Ascending aorta (tissue), 2 donors: ENCODE results near the gene JAG2. TPM values are rescaled to one million over a fixed set of nuclear protein-coding genes. Genes with fewer than 3 reads are reported as not detected.

Experiments
- DNase-seq, 2 donors: peaks; one replicate each; pipeline ENCODE4 v3.0.0-alpha.2; 2019; ENCODE audit warnings: low spot score in 2 of 2
- H3K27ac ChIP-seq, 2 donors: fragments of 200-600 bp; sonication (generic); one replicate each; pipeline ENCODE4 v1.5.1; 2016 to 2017; ENCODE audit warnings: mild to moderate bottlenecking in 1 of 2
- H3K27me3 ChIP-seq: fragments of 200-600 bp; sonication (generic); one replicate; pipeline ENCODE4 v1.5.1; 2017
- H3K36me3 ChIP-seq, 2 donors: fragments of 200-600 bp; sonication (generic); one replicate each; pipeline ENCODE4 v1.5.1; 2016
- H3K4me1 ChIP-seq, 2 donors: fragments of 200-600 bp; sonication (generic); one replicate each; pipeline ENCODE4 v1.5.1; 2016 to 2017; ENCODE audit warnings: mild to moderate bottlenecking in 1 of 2
- H3K4me3 ChIP-seq, 2 donors: fragments of 200-600 bp; sonication (generic); one replicate each; pipeline ENCODE4 v1.5.1; 2016 to 2017; ENCODE audit warnings: mild to moderate bottlenecking in 1 of 2
- H3K9me3 ChIP-seq, 2 donors: fragments of 200-600 bp; sonication (generic); one replicate each; pipeline ENCODE4 v1.5.1; 2016
- intact Hi-C: fragments of 100-400 bp; cut with DNase I; formaldehyde crosslinking; loops from one replicate; pipeline ENCODE4 v1.15.1; 2023
- total RNA-seq: library from RNA; depleted of rRNA; stranded (reverse); fragments of >200 nt; gene quantifications from one replicate; pipeline ENCODE4 v1.1.0, GENCODE V29; 2016
- TF ChIP-seq, protein P1 (sequence below), 3 experiments: fragments of 200-600 bp in 2 of 3; fragments of 450-650 bp in 1 of 3; sonication (generic) in 2 of 3; IDR thresholded peaks; one replicate each; pipeline ENCODE4 v1.5.1; 2016 to 2019; ENCODE audit warnings: antibody characterized with exemption in 3 of 3, mild to moderate bottlenecking in 1 of 3, moderate library complexity in 1 of 3

The JAG2 gene
- total RNA-seq, 1 donor from 2014 or later, result 35.5 TPM

DNA sequence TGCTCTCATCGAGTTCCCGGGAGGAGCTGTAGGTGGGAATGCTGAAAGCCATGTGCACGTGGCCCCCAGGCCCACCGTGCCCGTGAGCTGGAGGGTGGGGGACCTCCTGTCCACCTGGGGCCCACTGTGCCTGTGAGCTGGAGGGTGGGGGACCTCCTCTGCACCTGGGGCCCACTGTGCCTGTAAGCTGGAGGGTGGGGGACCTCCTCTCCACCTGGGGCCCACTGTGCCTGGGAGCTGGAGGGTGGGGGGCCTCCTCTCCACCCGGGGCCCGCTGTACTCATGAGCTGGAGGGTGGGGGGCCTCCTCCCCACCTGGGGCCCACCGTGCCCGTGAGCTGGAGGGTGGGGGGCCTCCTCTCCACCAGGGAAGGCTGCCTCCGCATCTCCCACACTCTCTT, 26.5 kb upstream of the JAG2 start:
- Histone ChIP-seq H3K4me1 (peaks cover 0 to 11% of the 10 kb centered on the region in 2 donors), H3K4me3 (no peak overlapping the region), H3K36me3 (no peaks in the 10 kb centered on the region), H3K27me3 (peaks cover 8% of the 10 kb centered on the region), H3K9me3 (no peaks in the 10 kb centered on the region), H3K27ac (no peak overlapping the region)
- TF ChIP-seq, protein P1, sequence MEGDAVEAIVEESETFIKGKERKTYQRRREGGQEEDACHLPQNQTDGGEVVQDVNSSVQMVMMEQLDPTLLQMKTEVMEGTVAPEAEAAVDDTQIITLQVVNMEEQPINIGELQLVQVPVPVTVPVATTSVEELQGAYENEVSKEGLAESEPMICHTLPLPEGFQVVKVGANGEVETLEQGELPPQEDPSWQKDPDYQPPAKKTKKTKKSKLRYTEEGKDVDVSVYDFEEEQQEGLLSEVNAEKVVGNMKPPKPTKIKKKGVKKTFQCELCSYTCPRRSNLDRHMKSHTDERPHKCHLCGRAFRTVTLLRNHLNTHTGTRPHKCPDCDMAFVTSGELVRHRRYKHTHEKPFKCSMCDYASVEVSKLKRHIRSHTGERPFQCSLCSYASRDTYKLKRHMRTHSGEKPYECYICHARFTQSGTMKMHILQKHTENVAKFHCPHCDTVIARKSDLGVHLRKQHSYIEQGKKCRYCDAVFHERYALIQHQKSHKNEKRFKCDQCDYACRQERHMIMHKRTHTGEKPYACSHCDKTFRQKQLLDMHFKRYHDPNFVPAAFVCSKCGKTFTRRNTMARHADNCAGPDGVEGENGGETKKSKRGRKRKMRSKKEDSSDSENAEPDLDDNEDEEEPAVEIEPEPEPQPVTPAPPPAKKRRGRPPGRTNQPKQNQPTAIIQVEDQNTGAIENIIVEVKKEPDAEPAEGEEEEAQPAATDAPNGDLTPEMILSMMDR (IDR thresholded peaks at IDR 0.05), result no peak
- intact Hi-C loops, result no loop called here
- DNase-seq, result no peak

DNA sequence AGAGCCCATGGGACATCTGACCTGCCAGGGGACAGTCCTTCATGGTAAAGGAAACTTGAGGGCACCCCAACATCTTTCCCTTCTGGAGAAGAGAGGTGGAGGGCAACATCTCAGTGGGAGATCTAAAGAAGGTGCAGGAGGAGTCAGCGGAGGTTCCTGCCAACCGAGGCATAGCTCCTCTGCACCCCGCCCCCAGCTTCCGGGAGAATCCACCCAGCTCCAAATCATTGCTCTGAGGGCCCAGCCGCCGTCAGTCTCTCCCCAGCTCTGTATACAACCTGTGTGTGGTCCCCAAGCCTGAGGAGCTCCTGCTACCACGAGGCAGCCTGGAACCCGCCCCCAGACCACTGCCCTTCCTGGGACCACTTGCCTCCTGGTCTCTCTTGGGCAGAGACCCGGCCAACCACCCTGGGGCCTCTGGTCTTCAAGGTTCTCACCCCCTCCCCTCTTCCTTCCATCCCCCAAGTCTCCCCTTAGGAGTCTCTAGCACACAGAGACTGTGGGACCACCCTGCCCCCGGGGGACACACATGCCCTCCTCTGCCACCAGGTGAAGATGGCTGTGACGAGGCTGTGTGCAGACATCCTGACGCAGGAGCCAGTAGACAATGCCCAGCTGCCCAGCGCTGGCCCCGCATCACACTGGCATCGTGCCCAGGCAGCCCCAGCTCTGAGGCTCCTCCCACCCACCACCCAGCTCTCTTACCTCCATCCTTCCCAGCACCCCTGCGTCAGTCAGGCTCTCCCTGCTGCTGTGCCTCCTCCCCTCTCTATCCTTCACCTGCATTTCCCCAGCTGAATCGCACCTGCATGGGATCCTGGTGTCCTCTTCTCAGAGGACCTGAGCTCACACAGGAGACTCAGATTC, 25.6 kb upstream of the JAG2 start:
- intact Hi-C loops, result no loop called here
- H3K27me3 ChIP-seq, result peaks cover under 1% of the 10 kb centered on the region
- H3K4me1 ChIP-seq, result peaks cover 0 to 11% of the 10 kb centered on the region in 2 donors
- H3K9me3 ChIP-seq, result no peaks in the 10 kb centered on the region
- no peak overlapping the region for H3K4me3 ChIP-seq
- H3K27ac ChIP-seq, result no peak overlapping the region
- DNase-seq, result no peak
- TF ChIP-seq, protein P1 (IDR thresholded peaks at IDR 0.05), result no peak
- H3K36me3 ChIP-seq, result no peaks in the 10 kb centered on the region

DNA sequence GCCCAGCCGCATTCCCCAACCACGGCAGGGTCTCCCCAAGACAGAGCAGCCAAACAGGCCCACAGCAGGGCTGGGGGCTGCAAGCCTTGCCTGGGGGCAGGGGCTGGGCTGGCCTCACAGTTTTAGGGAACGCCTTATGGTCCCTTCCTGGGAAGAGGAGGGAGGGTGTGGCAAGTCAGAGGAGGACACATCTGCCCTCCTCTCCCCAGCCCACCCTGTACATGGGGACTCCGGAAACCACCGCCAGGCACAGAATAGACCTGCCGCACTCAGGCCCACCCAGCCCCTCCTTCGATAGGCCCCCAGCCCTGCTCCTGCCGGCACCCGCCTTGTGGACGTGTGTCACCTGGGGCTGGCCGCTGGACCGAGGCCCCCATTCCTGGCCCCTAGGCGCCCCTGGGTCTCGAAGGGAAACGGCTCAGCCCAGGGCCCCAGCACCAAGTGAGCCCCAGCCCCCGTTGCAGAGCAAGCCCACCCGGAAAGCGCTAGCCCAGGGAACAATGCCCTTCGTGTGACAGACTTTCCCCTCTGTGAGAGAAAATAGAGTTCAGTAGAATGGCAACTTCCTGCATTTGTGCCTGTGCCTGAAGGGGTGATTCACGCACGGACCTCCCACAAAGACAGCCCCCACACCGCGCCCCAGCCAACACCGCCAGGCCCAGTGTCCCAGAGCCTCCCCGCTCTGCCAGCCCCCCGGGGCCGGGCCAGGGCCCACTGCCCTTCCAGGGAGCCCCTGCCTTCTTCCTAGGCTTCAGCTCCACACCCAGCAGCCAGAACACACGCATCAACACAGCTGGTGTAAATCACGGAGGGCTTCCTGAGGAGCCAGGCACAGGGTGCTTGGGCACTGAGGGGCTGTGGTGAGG, 24.5 kb upstream of the JAG2 start:
- TF ChIP-seq, protein P1 (IDR thresholded peaks at IDR 0.05), result no peak
- Histone ChIP-seq H3K27me3 (no peaks in the 10 kb centered on the region), H3K27ac (no peak overlapping the region), H3K4me1 (peaks cover 0 to 11% of the 10 kb centered on the region in 2 donors), H3K9me3 (peaks cover 0 to 3% of the 10 kb centered on the region in 2 donors), H3K36me3 (no peaks in the 10 kb centered on the region), H3K4me3 (no peak overlapping the region)
- DNase-seq, result no peak
- intact Hi-C loops, result no loop called here

DNA sequence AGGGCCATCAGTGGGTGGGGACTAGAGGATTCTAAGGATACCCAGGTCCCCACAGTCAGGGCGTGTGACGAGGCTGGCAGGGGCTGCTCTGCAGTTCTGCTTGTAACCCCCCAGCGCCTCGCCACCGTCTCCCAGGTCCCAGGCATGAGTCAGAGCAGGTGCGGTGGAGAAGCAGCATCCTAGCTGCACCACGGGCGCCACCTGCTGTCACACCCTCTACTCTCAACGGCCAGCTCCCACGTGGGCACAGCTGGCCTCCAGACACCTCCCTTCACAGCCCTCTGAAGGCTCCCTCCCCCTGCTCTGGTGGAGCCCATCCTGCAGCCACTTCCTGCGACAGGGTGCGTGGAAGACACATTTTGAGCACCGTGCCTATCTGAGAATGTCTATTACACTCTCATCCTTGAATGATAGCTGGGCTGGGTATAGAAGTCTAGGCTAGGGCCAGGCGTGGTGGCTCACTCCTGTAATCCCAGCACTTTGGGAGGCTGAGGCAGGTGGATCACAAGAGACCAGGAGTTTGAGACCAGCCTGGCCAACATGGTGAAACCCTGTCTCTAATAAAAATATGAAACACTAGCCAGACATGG, 19.5 kb upstream of the JAG2 start:
- intact Hi-C loops, result no loop called here
- H3K4me3 ChIP-seq, result no peak overlapping the region
- peaks cover 0 to 5% of the 10 kb centered on the region in 2 donors for H3K9me3 ChIP-seq
- no peaks in the 10 kb centered on the region for H3K36me3 ChIP-seq
- H3K27ac ChIP-seq, result no peak overlapping the region
- H3K27me3 ChIP-seq, result no peaks in the 10 kb centered on the region
- TF ChIP-seq, protein P1 (IDR thresholded peaks at IDR 0.05), result no peak
- no peak for DNase-seq
- H3K4me1 ChIP-seq, result no peaks in the 10 kb centered on the region

DNA sequence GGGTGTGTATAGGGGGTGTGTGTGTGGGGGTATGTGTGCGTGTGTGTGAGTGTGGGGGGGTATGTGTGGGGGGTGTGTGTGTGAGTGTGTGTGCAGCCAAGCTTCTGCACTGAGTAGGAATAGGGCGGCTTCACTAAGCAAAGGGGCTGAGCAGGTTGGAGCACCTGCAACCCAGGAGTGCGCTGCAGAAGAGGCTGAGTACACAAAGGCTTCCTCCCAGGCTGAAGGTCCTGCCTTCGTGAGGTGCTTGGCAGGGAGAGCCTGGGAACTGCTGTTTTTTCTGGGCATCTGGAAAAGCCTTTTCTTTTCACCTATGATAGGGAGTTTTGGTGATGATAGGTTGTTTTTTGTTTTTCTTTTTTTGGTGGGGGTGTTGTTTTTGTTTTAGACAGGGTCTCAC, 18.5 kb upstream of the JAG2 start:
- H3K27ac ChIP-seq, result no peak overlapping the region
- no peaks in the 10 kb centered on the region for H3K27me3 ChIP-seq
- no peak for DNase-seq
- TF ChIP-seq, protein P1 (IDR thresholded peaks at IDR 0.05), result no peak
- intact Hi-C loops, result no loop called here
- H3K4me3 ChIP-seq, result no peak overlapping the region
- no peaks in the 10 kb centered on the region for H3K36me3 ChIP-seq
- H3K9me3 ChIP-seq, result peaks cover 0 to 5% of the 10 kb centered on the region in 2 donors
- no peaks in the 10 kb centered on the region for H3K4me1 ChIP-seq
